IMR-90 (cell line): Measurements from ENCODE around the gene ETV6. TPM values are rescaled to one million over a fixed set of nuclear protein-coding genes. Genes with fewer than 3 reads are reported as not detected.
A peak's percentile ranks its signal among the peaks of the same experiment; 100 is the strongest.

Experiments used
- ATAC-seq: fragments of 200-7000 bp; cut with Tn5 transposase; 2 replicates; pipeline ENCODE4 v1.9.1; 2020; ENCODE audit warnings: low read depth, mild to moderate bottlenecking, moderate library complexity
- BruUV-seq: library from RNA; stranded (reverse); fragments of 400-500 nt; replicated peaks from 2 replicates; lab custom pipeline; 2021; lab: Mats Ljungman, UMichigan
- CTCF ChIA-PET: fragments of 300-600 bp; formaldehyde crosslinking; extraction: SDS; loops from one replicate; lab custom pipeline; 2021; ENCODE audit warnings: antibody characterized with exemption; lab: Yijun Ruan, JAX
- POLR2A ChIA-PET: fragments of 300-600 bp; sonication (Branson Sonifier 250); formaldehyde crosslinking; loops from one replicate; lab custom pipeline; 2022; ENCODE audit warnings: antibody characterized with exemption; ENCODE audit not compliant: unreplicated experiment; lab: Charles Lee
- DNase-seq: peaks from one replicate; pipeline ENCODE4 v3.0.0; 2013
- H2AFZ ChIP-seq: replicated peaks from 2 replicates; pipeline ENCODE3; 2013; ENCODE audit warnings: low read length, mild to moderate bottlenecking; ENCODE audit not compliant: poor library complexity
- H2AK5ac ChIP-seq: 2 replicates; pipeline ENCODE4 v1.6.1; 2013; ENCODE audit warnings: low read depth, low read length, inconsistent platforms
- H2AK9ac ChIP-seq: replicated peaks from 2 replicates; pipeline ENCODE3; 2013; ENCODE audit warnings: mild to moderate bottlenecking, low read depth, low read length, moderate library complexity; ENCODE audit not compliant: poor library complexity
- H2BK120ac ChIP-seq: 2 replicates; pipeline ENCODE4 v1.6.1; 2013; ENCODE audit warnings: low read depth, low read length, inconsistent platforms
- H2BK15ac ChIP-seq: 3 replicates; pipeline ENCODE4 v1.6.1; 2013; ENCODE audit warnings: low read depth, low read length, inconsistent platforms
- H2BK20ac ChIP-seq: 2 replicates; pipeline ENCODE4 v1.6.1; 2013; ENCODE audit warnings: low read depth, mild to moderate bottlenecking, inconsistent platforms, low read length, moderate library complexity
- H2BK5ac ChIP-seq: 2 replicates; pipeline ENCODE4 v1.6.1; 2013; ENCODE audit warnings: mild to moderate bottlenecking, low read depth, low read length, inconsistent platforms; ENCODE audit not compliant: poor library complexity, severe bottlenecking
- H3K14ac ChIP-seq: replicated peaks from 2 replicates; pipeline ENCODE4 v1.6.1; 2013; ENCODE audit warnings: low read depth, low read length, inconsistent platforms
- H3K18ac ChIP-seq: 2 replicates; pipeline ENCODE4 v1.6.1; 2013; ENCODE audit warnings: low read depth, low read length, control low read depth
- H3K23ac ChIP-seq: 2 replicates; pipeline ENCODE4 v1.6.1; 2013; ENCODE audit warnings: low read depth, low read length, inconsistent platforms
- H3K27ac ChIP-seq: 2 replicates; pipeline ENCODE4 v1.5.1; 2013; ENCODE audit warnings: mild to moderate bottlenecking, control low read depth, low read length; ENCODE audit not compliant: insufficient read depth
- H3K27me3 ChIP-seq: 2 replicates; pipeline ENCODE4 v1.6.1; 2013; ENCODE audit warnings: low read length; ENCODE audit not compliant: control insufficient read depth, insufficient read depth
- H3K36me3 ChIP-seq: 2 replicates; pipeline ENCODE4 v1.6.1; 2013; ENCODE audit warnings: low read length, mixed read lengths; ENCODE audit not compliant: control insufficient read depth, insufficient read depth
- H3K4ac ChIP-seq: 2 replicates; pipeline ENCODE4 v1.6.1; 2013; ENCODE audit warnings: low read depth, low read length, inconsistent platforms
- H3K4me1 ChIP-seq: 2 replicates; pipeline ENCODE4 v1.6.1; 2013; ENCODE audit warnings: low read length, mixed read lengths; ENCODE audit not compliant: control insufficient read depth, insufficient read depth
- H3K4me2 ChIP-seq: 2 replicates; pipeline ENCODE4 v1.6.1; 2013; ENCODE audit warnings: low read depth, mild to moderate bottlenecking, control low read depth, low read length, moderate library complexity
- H3K4me3 ChIP-seq: 2 replicates; pipeline ENCODE4 v1.5.1; 2013; ENCODE audit warnings: low read depth, mild to moderate bottlenecking, control low read depth, low read length, moderate library complexity; ENCODE audit not compliant: insufficient read depth
- H3K56ac ChIP-seq: 2 replicates; pipeline ENCODE4 v1.6.1; 2013; ENCODE audit warnings: low read length, inconsistent platforms; ENCODE audit not compliant: insufficient read depth; ENCODE audit errors: extremely low read depth
- H3K79me1 ChIP-seq, 2 experiments: 2 replicates each; pipeline ENCODE4 v1.6.1; 2013; ENCODE audit warnings: low read length in 2 of 2, inconsistent platforms in 1 of 2, low read depth in 1 of 2
- H3K9ac ChIP-seq: 2 replicates; pipeline ENCODE4 v1.6.1; 2013; ENCODE audit warnings: low read depth, low read length, control low read depth
- H3K9me1 ChIP-seq: 2 replicates; pipeline ENCODE4 v1.6.1; 2013; ENCODE audit warnings: low read length, inconsistent platforms; ENCODE audit not compliant: insufficient read depth
- H3K9me3 ChIP-seq: 2 replicates; pipeline ENCODE4 v1.6.1; 2013; ENCODE audit warnings: low read length; ENCODE audit not compliant: control insufficient read depth, insufficient read depth
- H4K20me1 ChIP-seq: 2 replicates; pipeline ENCODE4 v1.6.1; 2013; ENCODE audit warnings: low read length, inconsistent platforms; ENCODE audit not compliant: insufficient read depth
- H4K5ac ChIP-seq: 2 replicates; pipeline ENCODE4 v1.6.1; 2013; ENCODE audit warnings: mild to moderate bottlenecking, low read depth, low read length, control low read depth
- H4K8ac ChIP-seq, 2 experiments: 2 replicates each; pipeline ENCODE4 v1.6.1; 2013; ENCODE audit warnings: low read depth in 2 of 2, low read length in 2 of 2, control low read depth in 1 of 2, inconsistent platforms in 1 of 2
- H4K91ac ChIP-seq: 2 replicates; pipeline ENCODE4 v1.6.1; 2013; ENCODE audit warnings: low read depth, low read length, inconsistent platforms; ENCODE audit not compliant: insufficient read depth
- CEBPB ChIP-seq: IDR thresholded peaks from 2 replicates; pipeline ENCODE4 v1.6.1; 2012; ENCODE audit warnings: low read depth, low read length, improper control_type of control experiment
- CHD1 ChIP-seq: IDR thresholded peaks from 2 replicates; pipeline ENCODE4 v1.6.1; 2012; ENCODE audit warnings: low read depth, low read length, improper control_type of control experiment
- MAFK ChIP-seq: IDR thresholded peaks from 2 replicates; pipeline ENCODE4 v1.6.1; 2012; ENCODE audit warnings: low read depth, low read length, improper control_type of control experiment
- MAZ ChIP-seq: IDR thresholded peaks from 2 replicates; pipeline ENCODE4 v1.6.1; 2012; ENCODE audit warnings: low read depth, mild to moderate bottlenecking, low read length, improper control_type of control experiment, moderate library complexity, borderline replicate concordance
- POLR2A ChIP-seq: IDR thresholded peaks from 2 replicates; pipeline ENCODE4 v1.6.1; 2012; ENCODE audit warnings: mild to moderate bottlenecking, low read depth, low read length
- RAD21 ChIP-seq: IDR thresholded peaks from 2 replicates; pipeline ENCODE4 v1.6.1; 2012; ENCODE audit warnings: low read length, improper control_type of control experiment
- RCOR1 ChIP-seq: IDR thresholded peaks from 2 replicates; pipeline ENCODE4 v1.6.1; 2012; ENCODE audit warnings: mild to moderate bottlenecking, low read length, improper control_type of control experiment; ENCODE audit not compliant: insufficient replicate concordance
- RFX5 ChIP-seq: IDR thresholded peaks from 2 replicates; pipeline ENCODE4 v1.8.0; 2012; ENCODE audit warnings: low read depth, mild to moderate bottlenecking, low read length, moderate library complexity
- SMC3 ChIP-seq: fragments of 150-350 bp; IDR thresholded peaks from 2 replicates; pipeline ENCODE4 v1.6.1; 2016; ENCODE audit warnings: low read depth, mild to moderate bottlenecking, antibody characterized with exemption, low read length, moderate library complexity
- WGBS, 2 experiments: methylation state at CpG; one replicate each; pipeline versions ENCODE4 v1.1.5 to v1.1.7; 2013; ENCODE audit warnings: missing lambda C conversion rate in 2 of 2; ENCODE audit not compliant: insufficient read length in 1 of 2; ENCODE audit errors: extremely low coverage in 2 of 2; 5-methylcytosine and 5-hydroxymethylcytosine counted together
- dilution Hi-C: fragments of 300-500 bp; cut with HindIII; formaldehyde crosslinking; loops from one replicate; pipeline ENCODE4 v1.14.3; 2018; ENCODE audit warnings: low sequenced_read_pairs; ENCODE audit not compliant: unreplicated experiment
- in situ Hi-C: fragments of 300-500 bp; cut with MboI; formaldehyde crosslinking; loops from 3 replicates; pipeline ENCODE4 v1.14.3; 2019; ENCODE audit warnings: low sequenced_read_pairs, inconsistent platforms, mixed read lengths
- intact Hi-C: fragments of 100-400 bp; cut with micrococcal nuclease; formaldehyde crosslinking; loops from 2 replicates; pipeline ENCODE4 v1.10.0; 2022
- polyA plus RNA-seq, 3 experiments: library from polyadenylated mRNA; depleted of rRNA; stranded (reverse); fragments of >200 nt; gene quantifications; 2 replicates each; pipeline ENCODE4 v1.2.3, GENCODE V29; 2012; ENCODE audit warnings: low replicate concordance in 1 of 3
- total RNA-seq: library from RNA; depleted of rRNA; stranded (reverse); fragments of >200 nt; gene quantifications from 2 replicates; pipeline ENCODE4 v1.2.3, GENCODE V29; 2012
- TF ChIP-seq, protein P1 (sequence below): fragments of 150-350 bp; IDR thresholded peaks from 2 replicates; pipeline ENCODE4 v1.6.1; 2017; ENCODE audit warnings: mild to moderate bottlenecking, antibody characterized with exemption, low read length, low read depth
- TF ChIP-seq, protein P2 (sequence below): conservative IDR thresholded peaks from 2 replicates; pipeline ENCODE4 v1.5.1; 2012; ENCODE audit warnings: mild to moderate bottlenecking, low read depth, low read length, improper control_type of control experiment

The ETV6 gene
- total and polyA plus RNA-seq, 2 of the 4 experiments (the other 2 are of a cell fraction), result 8.4 to 9.9 TPM

DNA sequence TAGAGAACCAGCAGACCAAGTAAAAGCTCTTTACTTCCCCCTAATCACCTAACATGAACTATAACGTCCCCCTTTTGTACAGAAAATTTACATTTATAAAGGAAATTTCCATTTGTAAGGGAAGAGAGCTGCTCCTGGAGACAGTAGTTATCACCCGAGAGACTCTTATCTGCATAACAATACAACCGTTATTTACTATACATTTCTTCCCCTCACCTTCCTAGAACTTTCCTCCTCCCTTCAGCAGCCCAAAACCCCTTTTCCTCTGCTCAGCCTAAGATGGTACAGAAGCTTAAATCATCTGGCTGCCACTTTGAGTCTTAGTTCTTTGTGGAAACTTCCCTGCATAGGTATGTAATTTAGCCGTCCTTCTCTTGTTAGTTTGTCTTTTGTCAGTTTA lies 40.4 kb upstream of the ETV6 start:
- no peak overlapping the region for H3K4me2 ChIP-seq
- no peak overlapping the region for H4K91ac ChIP-seq
- no TSS peak for BruUV-seq
- no peaks in the 10 kb centered on the region for H3K27me3 ChIP-seq
- H3K79me1 ChIP-seq, result no peaks in the 10 kb centered on the region
- intact Hi-C loops (no loop called here), dilution Hi-C loops (no loop called here), in situ Hi-C loops (no loop called here)
- DNase-seq (no peak), ATAC-seq (no peak)
- no peak overlapping the region for H3K4me3 ChIP-seq
- H3K23ac ChIP-seq, result 0 out of 2 replicates have a peak overlapping the region, but pooled peaks have one; percentile 61
- no peaks in the 10 kb centered on the region for H3K9me1 ChIP-seq
- CTCF ChIA-PET, result no interaction called here
- TF ChIP-seq CHD1 (no peak), MAZ (no peak), RCOR1 (no peak), POLR2A (no peak), RAD21 (no peak), SMC3 (no peak), MAFK (no peak), CEBPB (no peak), RFX5 (no peak)
- TF ChIP-seq, protein P1, sequence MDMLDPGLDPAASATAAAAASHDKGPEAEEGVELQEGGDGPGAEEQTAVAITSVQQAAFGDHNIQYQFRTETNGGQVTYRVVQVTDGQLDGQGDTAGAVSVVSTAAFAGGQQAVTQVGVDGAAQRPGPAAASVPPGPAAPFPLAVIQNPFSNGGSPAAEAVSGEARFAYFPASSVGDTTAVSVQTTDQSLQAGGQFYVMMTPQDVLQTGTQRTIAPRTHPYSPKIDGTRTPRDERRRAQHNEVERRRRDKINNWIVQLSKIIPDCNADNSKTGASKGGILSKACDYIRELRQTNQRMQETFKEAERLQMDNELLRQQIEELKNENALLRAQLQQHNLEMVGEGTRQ, result no peak
- TF ChIP-seq, protein P2, sequence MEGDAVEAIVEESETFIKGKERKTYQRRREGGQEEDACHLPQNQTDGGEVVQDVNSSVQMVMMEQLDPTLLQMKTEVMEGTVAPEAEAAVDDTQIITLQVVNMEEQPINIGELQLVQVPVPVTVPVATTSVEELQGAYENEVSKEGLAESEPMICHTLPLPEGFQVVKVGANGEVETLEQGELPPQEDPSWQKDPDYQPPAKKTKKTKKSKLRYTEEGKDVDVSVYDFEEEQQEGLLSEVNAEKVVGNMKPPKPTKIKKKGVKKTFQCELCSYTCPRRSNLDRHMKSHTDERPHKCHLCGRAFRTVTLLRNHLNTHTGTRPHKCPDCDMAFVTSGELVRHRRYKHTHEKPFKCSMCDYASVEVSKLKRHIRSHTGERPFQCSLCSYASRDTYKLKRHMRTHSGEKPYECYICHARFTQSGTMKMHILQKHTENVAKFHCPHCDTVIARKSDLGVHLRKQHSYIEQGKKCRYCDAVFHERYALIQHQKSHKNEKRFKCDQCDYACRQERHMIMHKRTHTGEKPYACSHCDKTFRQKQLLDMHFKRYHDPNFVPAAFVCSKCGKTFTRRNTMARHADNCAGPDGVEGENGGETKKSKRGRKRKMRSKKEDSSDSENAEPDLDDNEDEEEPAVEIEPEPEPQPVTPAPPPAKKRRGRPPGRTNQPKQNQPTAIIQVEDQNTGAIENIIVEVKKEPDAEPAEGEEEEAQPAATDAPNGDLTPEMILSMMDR, result no peak
- H3K4ac ChIP-seq, result no peak overlapping the region
- POLR2A ChIA-PET, result interaction anchor here (0.6 kb wide), 1 partner anchor 1368 kb away, joined by 4 read pairs; no protein-coding TSS in a partner anchor
- no peak overlapping the region for H3K18ac ChIP-seq
- H3K9ac ChIP-seq, result no peak overlapping the region
- no peak overlapping the region for H2AFZ ChIP-seq
- no peak overlapping the region for H3K56ac ChIP-seq
- no peak overlapping the region for H2BK20ac ChIP-seq
- peaks cover 5% of the 10 kb centered on the region for H3K4me1 ChIP-seq
- no peak overlapping the region for H2AK9ac ChIP-seq
- WGBS, 2 experiments, result no CpG with 5 or more reads among the region's 4 CpGs
- no peak overlapping the region for H3K27ac ChIP-seq
- H4K5ac ChIP-seq, result no peak overlapping the region
- H4K8ac ChIP-seq, result no peak overlapping the region
- no peaks in the 10 kb centered on the region for H4K20me1 ChIP-seq
- no peak overlapping the region for H2BK5ac ChIP-seq
- no peak overlapping the region for H2AK5ac ChIP-seq
- no peaks in the 10 kb centered on the region for H3K36me3 ChIP-seq
- no peak overlapping the region for H2BK15ac ChIP-seq
- no peaks in the 10 kb centered on the region for H3K9me3 ChIP-seq
- H2BK120ac ChIP-seq, result no peak overlapping the region
- no peak overlapping the region for H3K14ac ChIP-seq
